Measurements from ENCODE around the gene CYP19A1.

CYP19A1 gene

DNA sequence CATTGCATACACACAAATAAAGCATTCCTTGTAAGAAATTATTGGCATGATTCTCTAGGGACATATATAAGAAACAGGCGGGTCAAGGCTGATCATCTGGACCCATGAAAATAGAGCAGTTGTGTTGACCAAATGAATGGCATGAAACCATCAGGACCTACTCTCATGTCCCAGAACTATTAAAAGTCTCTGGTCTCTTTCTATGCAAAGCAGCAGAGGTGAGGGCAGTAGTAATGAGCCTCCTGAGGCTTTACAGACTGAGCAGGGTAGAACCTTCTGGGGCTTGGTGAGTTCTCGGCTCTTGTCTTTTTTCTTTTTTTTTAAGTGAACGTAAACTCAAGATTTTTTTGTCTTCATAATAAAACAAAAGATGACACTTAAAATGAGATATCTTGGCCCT lies 12.3 kb upstream of the CYP19A1 start:
- TF ChIP-seq, protein P1, sequence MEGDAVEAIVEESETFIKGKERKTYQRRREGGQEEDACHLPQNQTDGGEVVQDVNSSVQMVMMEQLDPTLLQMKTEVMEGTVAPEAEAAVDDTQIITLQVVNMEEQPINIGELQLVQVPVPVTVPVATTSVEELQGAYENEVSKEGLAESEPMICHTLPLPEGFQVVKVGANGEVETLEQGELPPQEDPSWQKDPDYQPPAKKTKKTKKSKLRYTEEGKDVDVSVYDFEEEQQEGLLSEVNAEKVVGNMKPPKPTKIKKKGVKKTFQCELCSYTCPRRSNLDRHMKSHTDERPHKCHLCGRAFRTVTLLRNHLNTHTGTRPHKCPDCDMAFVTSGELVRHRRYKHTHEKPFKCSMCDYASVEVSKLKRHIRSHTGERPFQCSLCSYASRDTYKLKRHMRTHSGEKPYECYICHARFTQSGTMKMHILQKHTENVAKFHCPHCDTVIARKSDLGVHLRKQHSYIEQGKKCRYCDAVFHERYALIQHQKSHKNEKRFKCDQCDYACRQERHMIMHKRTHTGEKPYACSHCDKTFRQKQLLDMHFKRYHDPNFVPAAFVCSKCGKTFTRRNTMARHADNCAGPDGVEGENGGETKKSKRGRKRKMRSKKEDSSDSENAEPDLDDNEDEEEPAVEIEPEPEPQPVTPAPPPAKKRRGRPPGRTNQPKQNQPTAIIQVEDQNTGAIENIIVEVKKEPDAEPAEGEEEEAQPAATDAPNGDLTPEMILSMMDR (IDR thresholded peaks at IDR 0.05): no peak
- H3K27ac ChIP-seq: no peak overlapping the region
- H3K4me3 ChIP-seq: no peak overlapping the region
- no peak for DNase-seq (ENCODE audit: low spot score)

DNA sequence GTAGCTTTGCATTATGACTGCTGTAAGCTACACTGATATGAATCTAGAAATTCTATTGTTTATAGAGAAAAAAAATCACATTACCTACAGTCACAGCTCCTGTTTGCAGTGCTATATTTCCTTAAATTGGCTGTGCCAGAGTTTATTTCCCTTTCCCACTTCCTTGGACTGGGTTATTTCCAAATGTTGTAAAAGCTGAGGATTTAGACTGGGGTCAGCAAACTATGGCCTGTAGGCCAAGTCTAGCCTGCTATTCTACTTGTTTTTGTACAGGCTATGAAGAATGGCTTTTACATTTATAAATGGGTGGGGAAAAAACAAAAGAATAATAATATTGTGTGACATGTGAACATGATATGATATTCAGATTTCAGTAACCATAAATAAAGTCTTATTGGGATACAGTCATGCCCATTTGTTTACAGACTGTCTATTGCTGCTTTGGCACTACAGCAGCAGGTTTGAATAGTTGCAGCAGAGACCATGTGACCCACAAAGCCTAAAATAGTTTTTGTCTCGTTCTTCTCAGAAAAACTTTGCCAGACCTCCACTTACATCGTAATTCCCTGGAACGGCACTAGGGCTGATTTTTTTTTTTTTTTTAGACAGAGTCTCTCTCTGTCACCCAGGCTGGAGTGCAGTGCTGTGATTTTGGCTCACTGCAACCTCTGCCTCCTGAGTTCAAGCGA lies 10.9 kb upstream of the CYP19A1 start:
- Histone ChIP-seq H3K27ac (peak overlapping the region; percentile 77 to 82), H3K4me3 (peak overlapping the region; percentile 10)
- DNase-seq (ENCODE audit: low spot score): no peak
- TF ChIP-seq, protein P1 (IDR thresholded peaks at IDR 0.05): no peak

DNA sequence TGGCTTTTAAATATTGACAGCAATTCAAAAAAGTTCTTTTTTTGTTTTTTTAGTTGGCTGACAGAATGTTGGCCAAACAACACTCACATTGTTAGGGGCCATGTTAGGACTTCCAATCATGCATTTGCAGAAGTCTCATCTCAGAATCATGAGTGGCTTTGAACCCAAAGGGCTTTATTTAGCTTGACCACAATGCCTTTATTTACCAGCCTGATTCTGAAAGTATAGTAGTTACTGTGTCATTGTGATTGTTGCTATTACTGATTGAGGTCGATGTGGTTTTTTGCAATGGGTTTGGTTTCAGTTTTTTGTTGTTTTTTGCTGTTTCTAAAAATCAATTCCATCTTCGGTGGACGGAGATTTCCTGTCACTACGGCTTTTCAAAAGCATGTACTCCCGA lies 10.3 kb upstream of the CYP19A1 start:
- H3K27ac ChIP-seq: peak overlapping the region; percentile 77 to 82
- peak overlapping the region; percentile 10 for H3K4me3 ChIP-seq
- TF ChIP-seq, protein P1 (IDR thresholded peaks at IDR 0.05): no peak
- no peak for DNase-seq (ENCODE audit: low spot score)

DNA sequence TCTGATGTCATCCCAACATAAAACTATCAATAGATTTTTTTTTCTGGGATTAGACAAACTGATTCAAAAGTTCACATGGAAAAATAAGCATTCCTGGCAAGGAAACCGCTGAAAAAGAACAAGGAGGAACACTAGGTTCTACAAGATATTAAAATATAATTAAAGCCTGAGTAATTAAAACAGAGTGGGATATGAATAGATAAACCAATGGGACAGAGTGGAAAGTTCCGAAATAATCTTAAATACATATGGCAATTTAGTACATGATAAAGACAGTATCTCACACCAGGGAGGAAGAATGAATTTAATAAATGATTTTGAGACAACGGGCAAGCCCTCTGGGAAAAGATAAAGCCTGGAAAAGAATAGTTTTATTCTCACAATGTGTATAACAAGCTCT lies 7.7 kb upstream of the CYP19A1 start:
- TF ChIP-seq, protein P1 (IDR thresholded peaks at IDR 0.05): no peak
- Histone ChIP-seq H3K4me3 (no peak overlapping the region), H3K27ac (no peak overlapping the region)
- DNase-seq (ENCODE audit: low spot score): no peak

DNA sequence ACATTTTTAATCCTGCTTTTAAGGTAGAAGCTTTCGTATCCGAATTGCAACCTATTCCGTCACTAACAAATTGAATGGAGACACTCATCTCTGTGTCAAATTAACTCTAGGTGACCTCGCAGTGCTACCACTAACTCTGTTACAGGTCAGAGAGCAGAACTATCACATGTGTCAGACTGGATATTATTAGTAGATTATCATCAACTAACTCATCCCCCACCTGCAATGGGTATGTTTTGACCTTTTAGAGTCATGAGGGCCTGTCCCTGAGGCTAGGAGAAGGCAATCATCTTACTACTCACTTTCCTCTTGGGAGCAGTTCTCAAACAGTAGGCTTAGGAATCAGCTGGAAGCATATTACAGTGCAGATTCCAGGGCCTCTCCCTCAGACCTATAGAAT lies 5.1 kb upstream of the CYP19A1 start:
- DNase-seq (ENCODE audit: low spot score): no peak
- Histone ChIP-seq H3K4me3 (no peak overlapping the region), H3K27ac (no peak overlapping the region)
- TF ChIP-seq, protein P1 (IDR thresholded peaks at IDR 0.05): no peak

DNA sequence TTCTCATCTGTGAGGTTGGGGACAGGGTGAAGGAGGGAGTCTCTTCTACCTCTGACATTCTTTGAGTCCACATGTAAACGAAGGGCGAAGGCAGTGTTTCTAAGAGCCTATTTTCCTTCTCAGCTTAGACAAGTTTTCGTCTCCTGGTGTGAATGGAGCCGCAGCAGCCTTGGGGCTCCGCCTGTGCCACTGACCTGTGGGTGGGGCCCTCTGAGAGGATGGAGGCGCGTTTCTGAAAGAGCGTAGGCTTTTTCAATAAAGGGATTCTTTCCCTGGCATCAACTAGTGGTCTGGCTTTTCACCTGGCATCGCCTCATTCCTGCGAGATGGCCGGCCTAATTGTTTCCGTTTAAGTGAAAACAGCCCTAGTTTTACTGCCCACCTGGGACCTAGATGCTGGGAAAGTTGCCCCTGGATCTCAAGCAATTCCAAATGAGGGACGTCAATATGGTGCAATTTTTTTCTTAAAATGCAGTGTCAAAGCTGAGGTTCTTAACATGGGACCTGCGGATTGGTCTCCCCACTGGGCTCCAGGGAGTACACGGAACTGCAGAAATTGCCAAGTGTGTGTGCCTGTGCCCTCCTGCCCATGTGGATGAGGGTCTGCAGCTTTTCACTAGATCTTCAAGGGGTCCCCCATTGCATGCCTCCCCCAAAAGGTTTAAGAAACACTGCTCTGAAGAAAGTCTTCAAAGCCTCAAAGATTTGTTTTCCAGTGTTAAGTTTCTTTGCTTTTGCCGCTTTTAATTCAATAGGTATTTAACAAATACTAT lies 4.0 kb upstream of the CYP19A1 start:
- Histone ChIP-seq H3K4me3 (peak overlapping the region; percentile 72), H3K27ac (peak overlapping the region; percentile 60 to 92)
- no peak for DNase-seq (ENCODE audit: low spot score)
- TF ChIP-seq, protein P1 (IDR thresholded peaks at IDR 0.05): no peak

Data from coronary artery (tissue), 2 donors.